HG03571 (cell line): Measurements from ENCODE around the gene AFG3L2.

Experiments used
- ATAC-seq: cut with Tn5 transposase; IDR thresholded peaks from one replicate; pipeline ENCODE4 v1.9.1; 2021; ENCODE audit not compliant: unreplicated experiment

Gene AFG3L2

GRCh38 chr18:12327510-12328178, 49.4 kb downstream of the AFG3L2 start:
- ATAC-seq: no peak

DNA sequence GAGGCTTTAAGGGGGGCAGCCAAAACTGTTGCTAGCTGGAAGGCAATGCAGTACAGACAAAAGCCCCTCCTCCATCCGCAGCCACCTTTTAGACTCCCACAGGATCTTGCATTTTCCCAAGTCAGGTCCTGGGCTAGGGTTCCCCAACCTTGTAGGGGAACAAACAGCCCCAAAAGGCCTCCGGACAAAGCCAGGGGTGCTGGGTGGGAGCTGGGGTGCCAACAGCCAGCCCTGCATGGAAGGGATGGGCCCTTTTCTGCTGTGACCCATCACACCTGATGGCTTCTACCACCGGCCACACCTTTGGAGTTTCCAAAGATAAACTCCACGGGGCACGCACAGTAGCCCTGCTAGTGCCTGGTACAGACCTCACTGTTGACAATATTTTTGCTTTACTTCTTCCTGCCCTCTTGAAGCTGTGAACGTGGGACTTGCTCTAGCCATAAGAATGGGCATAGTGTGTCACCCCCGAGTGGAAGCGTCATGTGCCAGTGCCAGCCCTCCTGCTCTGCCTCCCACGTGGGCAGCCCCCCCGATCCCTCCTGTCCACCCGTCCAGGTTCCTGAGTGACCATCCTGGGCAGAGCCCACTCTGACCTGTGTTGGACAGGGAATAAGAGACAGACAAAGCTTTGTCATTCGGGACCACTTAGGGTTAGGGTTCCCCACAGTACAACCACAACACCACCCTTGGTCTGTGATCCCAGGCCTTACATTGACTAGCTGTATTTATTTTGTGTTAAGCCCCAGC, 50.1 kb downstream of the AFG3L2 start:
- ATAC-seq: no peak

DNA sequence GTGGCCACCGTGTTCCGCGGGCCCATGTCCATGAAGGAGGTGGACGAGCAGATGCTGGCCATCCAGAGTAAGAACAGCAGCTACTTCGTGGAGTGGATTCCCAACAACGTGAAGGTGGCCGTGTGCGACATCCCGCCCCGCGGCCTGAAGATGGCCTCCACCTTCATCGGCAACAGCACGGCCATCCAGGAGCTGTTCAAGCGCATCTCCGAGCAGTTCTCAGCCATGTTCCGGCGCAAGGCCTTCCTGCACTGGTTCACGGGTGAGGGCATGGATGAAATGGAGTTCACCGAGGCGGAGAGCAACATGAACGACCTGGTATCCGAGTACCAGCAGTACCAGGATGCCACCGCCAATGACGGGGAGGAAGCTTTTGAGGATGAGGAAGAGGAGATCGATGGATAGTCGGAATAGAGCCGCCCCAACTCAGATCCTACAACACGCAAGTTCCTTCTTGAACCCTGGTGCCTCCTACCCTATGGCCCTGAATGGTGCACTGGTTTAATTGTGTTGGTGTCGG, 51.2 kb downstream of the AFG3L2 start:
- no peak for ATAC-seq

- ATAC-seq: no peak
Observed at GRCh38 chr18:12324991-12325725, 51.9 kb downstream of the AFG3L2 start.

DNA sequence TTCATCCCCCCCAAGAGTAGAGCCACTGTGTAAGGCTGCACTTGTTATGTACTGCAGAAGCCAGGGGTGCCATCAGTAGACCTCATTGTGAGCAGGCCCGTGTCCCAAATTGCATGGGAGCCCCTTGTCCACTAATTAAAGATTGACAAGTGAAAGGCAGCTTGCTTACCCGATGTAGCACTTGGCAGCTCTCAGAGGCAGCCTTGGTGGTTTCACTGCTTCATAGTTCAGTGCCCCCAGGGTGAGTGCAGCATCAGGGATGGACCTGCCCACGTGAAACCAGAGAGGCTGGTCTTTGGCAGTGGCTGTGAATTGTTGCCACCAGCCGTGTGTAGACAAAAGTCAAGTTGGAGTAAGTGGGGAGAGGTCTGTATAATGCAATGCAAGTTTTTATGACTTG, 55.7 kb downstream of the AFG3L2 start:
- ATAC-seq: peak; percentile 79

DNA sequence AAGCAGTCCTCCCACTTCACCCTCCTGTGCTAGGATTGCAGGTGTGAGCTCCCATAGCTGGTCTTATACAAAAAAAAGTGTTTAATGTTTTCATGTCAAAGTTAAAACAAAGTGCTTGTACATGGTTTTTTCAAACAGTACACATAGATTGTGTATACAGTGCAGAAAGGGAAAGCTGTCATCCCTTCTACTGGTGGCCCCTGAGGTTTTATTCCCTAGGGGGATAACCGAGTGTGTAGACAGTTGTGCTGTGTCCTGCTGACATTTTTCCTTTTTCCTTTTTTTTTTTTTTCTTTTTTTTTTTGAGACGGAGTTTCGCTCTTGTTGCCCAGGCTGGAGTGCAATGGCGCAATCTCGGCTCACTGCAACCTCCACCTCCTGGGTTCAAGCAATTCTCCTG, 58.2 kb downstream of the AFG3L2 start:
- ATAC-seq: no peak

- no peak for ATAC-seq
Observed at GRCh38 chr18:12318334-12318697, 58.7 kb downstream of the AFG3L2 start.

DNA sequence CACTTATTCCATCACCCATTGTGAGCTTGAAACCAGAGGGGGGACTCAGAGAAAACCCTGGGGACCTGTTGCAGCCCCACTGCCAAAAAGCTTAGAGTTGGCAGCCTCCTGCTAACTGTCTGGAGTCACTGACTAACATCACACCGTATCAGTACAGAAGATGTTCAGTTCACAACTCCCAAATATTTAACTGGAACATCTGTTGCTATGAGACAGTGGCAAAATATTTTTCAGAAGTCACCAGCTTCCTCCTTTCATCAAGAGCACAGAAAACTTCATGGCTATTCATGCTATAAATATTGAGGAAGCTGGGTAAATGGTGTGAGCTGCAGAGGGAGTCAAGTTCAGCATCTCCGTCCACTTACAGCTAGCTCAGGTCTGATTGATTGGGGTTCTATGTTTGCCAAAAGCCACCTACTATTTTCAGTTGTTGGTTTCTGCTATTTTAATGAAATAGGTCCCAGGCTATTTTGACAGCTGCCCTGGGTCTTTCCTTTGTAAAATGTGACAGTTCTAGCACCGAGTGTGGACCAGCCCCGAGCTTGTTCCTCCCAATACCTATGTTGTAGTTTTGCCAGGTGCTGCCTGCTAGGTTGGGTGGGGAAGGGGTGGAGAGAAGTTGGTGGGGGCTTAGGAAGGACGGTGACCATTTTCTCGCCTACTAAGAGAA, 59.2 kb downstream of the AFG3L2 start:
- ATAC-seq: no peak

GRCh38 chr18:12315911-12316310, 61.1 kb downstream of the AFG3L2 start:
- ATAC-seq: no peak

DNA sequence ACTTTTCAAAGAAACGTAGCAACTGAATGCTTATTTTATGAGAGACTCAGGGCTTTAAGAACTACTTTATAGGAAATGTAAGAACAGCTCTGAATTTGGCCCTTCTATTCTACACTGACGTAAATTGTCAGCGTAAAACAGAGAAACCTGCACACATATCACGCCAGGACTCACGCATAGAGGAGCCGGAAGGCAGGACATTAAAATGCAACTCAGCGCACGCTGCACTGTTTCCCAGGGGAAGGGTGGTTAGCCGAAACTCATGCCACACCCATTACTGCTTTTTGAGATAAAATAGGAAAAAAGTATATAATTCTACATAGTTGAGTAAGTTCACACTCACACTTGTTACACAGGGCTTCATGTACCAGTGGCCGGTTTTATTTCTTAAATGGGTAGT, 61.5 kb downstream of the AFG3L2 start:
- no peak for ATAC-seq

- no peak for ATAC-seq
Observed at GRCh38 chr18:12314591-12315305, 62.3 kb downstream of the AFG3L2 start.

DNA sequence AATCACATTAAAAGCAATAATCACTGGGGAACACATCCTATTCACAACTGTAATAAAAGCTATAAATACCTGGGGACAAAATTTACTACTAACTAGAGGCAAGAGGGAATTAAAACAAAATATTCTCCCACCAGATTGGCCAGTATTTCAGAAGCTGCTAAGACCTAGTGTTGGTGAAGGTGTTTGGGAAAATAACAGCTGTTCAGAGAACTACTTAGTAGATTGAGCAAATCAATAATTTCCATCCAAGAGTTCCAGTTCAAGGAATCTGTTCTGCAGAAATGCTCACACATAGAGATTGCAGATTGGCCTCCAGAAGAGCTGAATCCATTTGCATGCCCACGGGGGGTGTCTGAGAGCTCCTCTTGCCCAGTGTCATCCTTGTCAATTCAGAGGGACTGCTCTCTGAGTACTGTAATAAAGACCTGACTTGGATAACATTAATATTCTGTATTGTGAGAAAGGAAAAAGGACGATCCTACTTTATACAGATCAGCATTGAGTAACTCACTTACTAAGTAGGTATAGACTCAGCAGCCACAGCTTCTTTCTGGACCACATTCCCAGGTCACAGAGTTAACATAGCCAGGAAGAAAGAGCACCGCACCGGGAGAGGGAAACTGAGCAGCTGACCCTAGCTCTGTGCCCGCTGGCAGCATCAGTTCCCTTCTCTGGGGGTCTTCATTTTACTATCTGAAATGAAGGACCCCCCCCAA, 63.3 kb downstream of the AFG3L2 start:
- ATAC-seq: no peak

DNA sequence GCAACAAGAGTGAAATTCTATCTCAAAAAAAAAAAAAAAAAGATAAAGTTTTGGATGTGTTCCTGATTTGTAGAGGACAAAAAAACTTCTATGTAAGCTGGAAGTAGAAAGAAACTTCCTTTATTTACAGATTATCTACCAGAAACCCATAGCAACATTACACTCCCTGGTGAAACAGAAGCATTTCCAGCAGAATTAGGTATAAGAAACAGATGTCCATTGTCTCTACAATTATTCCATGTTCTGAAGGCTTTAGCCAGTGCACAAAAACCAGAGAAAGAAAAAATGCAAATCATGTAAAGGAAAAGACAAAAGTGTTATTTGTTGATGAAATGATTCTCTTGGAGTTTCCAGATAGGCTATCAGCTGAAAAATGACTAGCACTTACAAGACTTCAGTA, 64.1 kb downstream of the AFG3L2 start:
- no peak for ATAC-seq

DNA sequence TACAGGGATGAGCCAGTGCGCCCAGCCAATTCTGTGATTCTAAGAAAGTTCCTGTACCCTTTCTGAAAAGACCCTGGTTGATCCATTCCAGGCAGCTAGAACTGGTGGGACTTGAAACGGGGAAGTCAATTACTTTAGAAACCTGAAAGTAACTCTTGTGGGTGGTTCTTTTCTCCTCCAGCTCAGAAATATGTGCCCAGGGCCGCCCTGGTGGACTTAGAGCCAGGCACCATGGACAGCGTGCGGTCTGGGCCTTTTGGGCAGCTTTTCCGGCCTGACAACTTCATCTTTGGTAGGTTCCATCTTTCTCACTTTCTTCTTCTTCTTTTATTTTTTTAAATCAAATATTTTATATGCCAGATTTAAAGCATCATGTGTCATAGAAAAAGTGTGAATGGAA, 66.3 kb downstream of the AFG3L2 start:
- ATAC-seq: no peak

GRCh38 chr18:12309683-12310198, 67.3 kb downstream of the AFG3L2 start:
- ATAC-seq: no peak

GRCh38 chr18:12308386-12309100, 68.5 kb downstream of the AFG3L2 start:
- ATAC-seq: peak; percentile 50

DNA sequence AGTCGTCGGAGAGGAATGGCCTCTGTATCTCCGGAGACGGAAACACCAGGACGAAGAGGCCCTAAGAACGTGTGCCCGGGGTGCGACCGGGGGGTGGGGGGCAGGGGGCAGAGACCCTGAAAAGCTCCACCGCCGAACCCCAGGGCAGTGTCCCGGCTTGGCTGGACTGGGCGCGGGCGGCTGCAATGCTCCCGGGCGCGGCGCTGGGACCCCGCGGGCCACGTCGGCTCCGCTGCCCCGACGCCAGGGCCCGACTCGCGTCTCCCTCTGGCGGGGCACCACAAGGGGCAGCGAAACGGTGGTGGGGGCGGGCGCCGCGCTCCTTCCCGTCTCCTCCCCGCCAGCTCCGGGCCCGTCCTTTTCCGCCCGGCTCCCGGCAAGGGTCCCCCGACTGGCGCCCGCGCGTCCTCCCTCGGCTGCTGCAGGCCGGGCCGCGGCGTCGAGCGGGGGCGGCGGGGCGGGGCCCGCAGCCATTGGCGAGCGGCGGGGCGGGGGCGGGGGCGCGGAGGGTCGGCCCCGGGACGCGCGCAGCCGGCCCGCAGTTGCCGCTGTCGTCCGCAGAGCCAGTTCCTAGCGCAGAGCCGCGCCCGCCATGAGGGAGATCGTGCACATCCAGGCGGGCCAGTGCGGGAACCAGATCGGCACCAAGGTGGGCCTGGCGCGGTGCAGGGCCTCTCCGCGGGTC, 69.2 kb downstream of the AFG3L2 start, which contains the start of gene TUBB6:
Gene TUBB6, plus strand, starts transcription at position 541 of the 685 bp plus-strand sequence. Its CDS starts 52 bp downstream, at position 593.
- ATAC-seq: peak; percentile 53
